ENCODE measurements around the gene PHF12. TPM values are rescaled to one million over a fixed set of nuclear protein-coding genes. Genes with fewer than 3 reads are reported as not detected.
A peak's percentile ranks its signal among the peaks of the same experiment; 100 is the strongest.

Gene PHF12
- total and polyA plus RNA-seq, 2 of the 8 experiments (the other 6 are each of a cell fraction or from before 2014, with no cell fraction given) = 38.8 to 65.7 TPM

GRCh38 chr17:28950752-28951427, 428 bp downstream of the PHF12 start:
- H3K9me3 ChIP-seq (ENCODE audit: insufficient read depth in 2 of 2, low read depth in 1 of 2, low read length in 1 of 2) = no peaks in the 10 kb centered on the region
- peaks cover 2 to 4% of the 10 kb centered on the region in 2 experiments for H4K20me1 ChIP-seq (replicated peaks in 1 of 2; ENCODE audit: control insufficient read depth in 1 of 2, insufficient read depth in 2 of 2, low read length in 2 of 2)
- H3K4ac ChIP-seq (replicated peaks; ENCODE audit: insufficient read length, low read depth, low read length) = no peak overlapping the region
- no peak overlapping the region for H2AFZ ChIP-seq (ENCODE audit: low read length)
- H3K79me2 ChIP-seq (ENCODE audit: control insufficient read depth in 1 of 2, insufficient read depth in 2 of 2, low read length in 2 of 2) = peaks cover 33 to 49% of the 10 kb centered on the region in 2 experiments
- H3K14ac ChIP-seq (ENCODE audit: insufficient read length) = no peak overlapping the region
- peak overlapping the region; percentile 75 for H3K18ac ChIP-seq (ENCODE audit: extremely low read depth, low read length)
- peak overlapping the region; percentile 86 to 89 for H3K4me2 ChIP-seq (ENCODE audit: insufficient read depth in 1 of 2, low read depth in 2 of 2, low read length in 2 of 2)
- ChIA-PET CTCF (ENCODE audit: partially characterized antibody) (interaction anchor here (0.7 to 15.6 kb wide), 8 partner anchors 11 to 166 kb away, joined by 3 to 548 read pairs (median 4); partner anchors contain the start of gene DHRS13), POLR2A (ENCODE audit: partially characterized antibody) (interaction anchor here (0.8 to 6.3 kb wide), 32 partner anchors 8 to 239 kb away, joined by 3 to 73 read pairs (median 6); partner anchors contain the start of genes DHRS13, FLOT2, NEK8 and PROCA1)
- H4K91ac ChIP-seq (replicated peaks; ENCODE audit: insufficient read length, low read length) = peak overlapping the region; percentile 79
- peaks cover 9 to 21% (median 10%) of the 10 kb centered on the region in 4 experiments; a peak in 5 of 7 replicates for H3K4me1 ChIP-seq (replicated peaks in 1 of 4; ENCODE audit: control insufficient read depth in 3 of 4, insufficient read depth in 4 of 4, low read length in 3 of 4)
- H3K4me3 ChIP-seq (ENCODE audit: extremely low read depth in 1 of 4, insufficient read depth in 2 of 4, low read depth in 3 of 4, low read length in 4 of 4) = peak overlapping the region; percentile 68 to 97 (median 94)
- H3K23me2 ChIP-seq (ENCODE audit: low read depth, low read length) = peaks cover 9% of the 10 kb centered on the region
- peak overlapping the region; percentile 81 to 89 (median 84) for H3K9ac ChIP-seq (replicated peaks in 1 of 4; ENCODE audit: extremely low read depth in 1 of 4, low read depth in 3 of 4, low read length in 3 of 4)
- no peak overlapping the region for H3K23ac ChIP-seq (ENCODE audit: insufficient read length)
- H2BK12ac ChIP-seq (ENCODE audit: low read depth, low read length) = peak overlapping the region; percentile 81; the same call in 1 of the 2 replicates
- no peak for FAIRE-seq
- no peak overlapping the region for H2AK5ac ChIP-seq (ENCODE audit: low read depth, low read length)
- H2BK15ac ChIP-seq (ENCODE audit: low read length) = peak overlapping the region; percentile 81; the same call in 1 of the 2 replicates
- H4K5ac ChIP-seq (ENCODE audit: insufficient read length, low read depth, low read length) = peak overlapping the region; percentile 65
- peaks cover 0 to 6% (median under 1%) of the 10 kb centered on the region in 4 experiments; a peak in 2 of 8 replicates for H3K36me3 ChIP-seq (ENCODE audit: control insufficient read depth in 2 of 4, insufficient read depth in 4 of 4, low read length in 3 of 4)
- no peak for DNase-seq (ENCODE audit: low read depth in 1 of 2, low spot score in 2 of 2)
- H3K79me1 ChIP-seq (ENCODE audit: low read depth, low read length) = no peaks in the 10 kb centered on the region; the same call in 1 of the 2 replicates
- H2BK20ac ChIP-seq (ENCODE audit: low read length) = no peak overlapping the region
- WGBS, 2 experiments (ENCODE audit: extremely low coverage in 1 of 2, insufficient coverage in 1 of 2, insufficient read length in 1 of 2, insufficient replicate concordance in 2 of 2, low coverage in 1 of 2, low lambda C conversion rate in 2 of 2, missing lambda C conversion rate in 1 of 2) = 1% methylated on average over 19 of the region's 51 CpGs; no CpG with 5 or more reads in 1 of the 2 experiments
- peak overlapping the region; percentile 75 for H4K8ac ChIP-seq (ENCODE audit: extremely low read depth, insufficient read depth, low read length)
- peak overlapping the region; percentile 83 for H3K56ac ChIP-seq (replicated peaks; ENCODE audit: insufficient read length, low read depth, low read length)
- H3K27ac ChIP-seq (ENCODE audit: low read depth, low read length) = peak overlapping the region; percentile 76
- peak overlapping the region; percentile 93 for H2BK5ac ChIP-seq (ENCODE audit: low read depth, low read length)
- no peaks in the 10 kb centered on the region for H3K27me3 ChIP-seq (replicated peaks in 1 of 4; ENCODE audit: control insufficient read depth in 3 of 4, extremely low read depth in 1 of 4, insufficient read depth in 3 of 4, low read length in 3 of 4)
- H2BK120ac ChIP-seq (replicated peaks; ENCODE audit: low read depth, low read length) = no peak overlapping the region
- TF ChIP-seq KDM4A (IDR thresholded peaks at IDR 0.05; ENCODE audit: low read depth, low read length, severe bottlenecking) (peak; percentile 5), RBBP5 (IDR thresholded peaks at IDR 0.05; ENCODE audit: borderline replicate concordance, low read depth, low read length) (no peak), POLR2A (IDR thresholded peaks at IDR 0.05; ENCODE audit: control extremely low read depth in 1 of 2, low read depth in 2 of 2, low read length in 2 of 2) (peak in 1 of 2 experiments; percentile 44; a peak in 1 of 3 replicates), EZH2 (IDR thresholded peaks at IDR 0.05; ENCODE audit: low read depth, low read length, severe bottlenecking) (no peak), CHD1 (IDR thresholded peaks at IDR 0.05; ENCODE audit: low read depth, low read length) (no peak), KDM5A (IDR thresholded peaks at IDR 0.05; ENCODE audit: low read length) (no peak), TEAD4 (IDR thresholded peaks at IDR 0.05; ENCODE audit: low read depth, low read length) (no peak), E2F6 (IDR thresholded peaks at IDR 0.05) (no peak), EP300 (IDR thresholded peaks at IDR 0.05; ENCODE audit: borderline replicate concordance in 1 of 2, low read depth in 2 of 2, low read length in 2 of 2) (no peak), MAFK (IDR thresholded peaks at IDR 0.05; ENCODE audit: low read depth, low read length) (no peak), TCF12 (IDR thresholded peaks at IDR 0.05; ENCODE audit: low read depth, low read length) (no peak), CHD2 (IDR thresholded peaks at IDR 0.05; ENCODE audit: low read length) (no peak)
